PC-9 (cell line): ENCODE measurements around the gene S100A5. TPM values are rescaled to one million over a fixed set of nuclear protein-coding genes. Genes with fewer than 3 reads are reported as not detected.

Source experiments
- BruUV-seq: library from RNA; stranded (reverse); fragments of 400-500 nt; replicated peaks from 2 replicates; lab custom pipeline; 2021; lab: Mats Ljungman, UMichigan
- CTCF ChIA-PET: fragments of 300-600 bp; sonication (Branson Sonifier 250); formaldehyde crosslinking; loops from one replicate; lab custom pipeline; 2022; ENCODE audit warnings: antibody characterized with exemption; lab: Charles Lee
- POLR2A ChIA-PET: fragments of 300-600 bp; sonication (Branson Sonifier 250); formaldehyde crosslinking; loops from one replicate; lab custom pipeline; 2022; ENCODE audit warnings: antibody characterized with exemption; ENCODE audit not compliant: unreplicated experiment; lab: Charles Lee
- DNase-seq, 2 experiments: peaks; one replicate each; pipeline versions ENCODE4 v3.0.0 to v3.0.0-alpha.2; 2015 to 2022; ENCODE audit warnings: mixed read lengths in 1 of 2
- H2AFZ ChIP-seq: fragments of 200-600 bp; sonication (generic); 2 replicates; pipeline ENCODE4 v1.8.1; 2017; ENCODE audit warnings: antibody characterized with exemption
- H3F3A ChIP-seq: fragments of 200-600 bp; sonication (generic); 2 replicates; pipeline ENCODE4 v1.8.1; 2017; ENCODE audit warnings: antibody characterized with exemption, mild to moderate bottlenecking, low read depth; ENCODE audit not compliant: insufficient read depth
- H3K27ac ChIP-seq: fragments of 200-600 bp; sonication (generic); 2 replicates; pipeline ENCODE4 v1.6.1; 2016; ENCODE audit warnings: mixed run types
- H3K27me3 ChIP-seq: fragments of 200-600 bp; sonication (generic); 2 replicates; pipeline ENCODE4 v1.6.1; 2016; ENCODE audit warnings: low read depth, mixed run types; ENCODE audit not compliant: insufficient read depth
- H3K36me3 ChIP-seq: fragments of 200-600 bp; sonication (generic); 2 replicates; pipeline ENCODE4 v1.6.1; 2016; ENCODE audit warnings: low read depth, mixed run types
- H3K4me1 ChIP-seq: fragments of 200-600 bp; sonication (generic); replicated peaks from 2 replicates; pipeline ENCODE4 v1.6.1; 2016; ENCODE audit warnings: mixed run types; ENCODE audit not compliant: insufficient read depth
- H3K4me2 ChIP-seq: fragments of 200-600 bp; sonication (generic); 2 replicates; pipeline ENCODE4 v1.6.1; 2017; ENCODE audit warnings: mixed run types
- H3K4me3 ChIP-seq: fragments of 200-600 bp; sonication (generic); 2 replicates; pipeline ENCODE4 v1.6.1; 2016; ENCODE audit warnings: mixed run types
- H3K79me2 ChIP-seq: fragments of 200-600 bp; sonication (generic); 2 replicates; pipeline ENCODE4 v1.6.1; 2017; ENCODE audit warnings: low read depth, mixed run types
- H3K9me2 ChIP-seq: fragments of 200-600 bp; sonication (generic); 2 replicates; pipeline ENCODE4 v1.8.1; 2017; ENCODE audit warnings: mild to moderate bottlenecking; ENCODE audit not compliant: insufficient read depth
- H3K9me3 ChIP-seq: fragments of 200-600 bp; sonication (generic); 2 replicates; pipeline ENCODE4 v1.8.1; 2016; ENCODE audit warnings: low read depth; ENCODE audit not compliant: insufficient read depth
- H4K20me1 ChIP-seq: fragments of 200-600 bp; sonication (generic); 2 replicates; pipeline ENCODE4 v1.8.1; 2017; ENCODE audit not compliant: insufficient read depth
- CTCF ChIP-seq: fragments of 200-600 bp; sonication (generic); conservative IDR thresholded peaks from 2 replicates; pipeline ENCODE4 v1.6.1; 2017; ENCODE audit warnings: mixed run types, antibody characterized with exemption, mild to moderate bottlenecking, moderate library complexity
- EZH2 ChIP-seq: fragments of 200-600 bp; sonication (generic); IDR thresholded peaks from 2 replicates; pipeline ENCODE4 v1.8.0; 2017; ENCODE audit warnings: antibody characterized with exemption, low read depth
- intact Hi-C: fragments of 100-400 bp; cut with micrococcal nuclease; formaldehyde crosslinking; loops from one replicate; pipeline ENCODE4 v1.10.0; 2022; ENCODE audit not compliant: unreplicated experiment
- total RNA-seq: library from RNA; stranded (reverse); gene quantifications from 2 replicates; pipeline ENCODE4 v1.2.3, GENCODE V29; 2021

The S100A5 gene
- total RNA-seq, 1 experiment from 2014 or later, result 11.1 TPM

DNA sequence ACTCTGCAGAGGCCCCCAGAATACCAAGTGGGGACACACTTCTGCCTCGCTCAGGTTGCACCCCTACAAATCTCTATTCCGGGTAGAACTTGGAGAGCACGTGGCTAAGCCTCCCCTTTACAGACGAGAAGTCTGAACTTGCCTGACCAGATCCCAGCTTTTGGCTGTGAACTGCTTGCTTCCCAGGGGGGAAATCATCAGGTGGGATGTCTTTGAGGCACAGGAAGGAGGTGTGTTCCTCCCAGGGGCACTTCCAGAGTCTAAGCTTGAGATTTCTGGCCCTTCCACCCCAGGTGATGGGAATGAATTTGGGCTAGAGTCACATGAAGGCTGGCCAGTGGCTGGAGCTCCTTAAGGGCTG, 9.6 kb upstream of the S100A5 start:
- no peak for TF ChIP-seq EZH2
- no peak for TF ChIP-seq CTCF
- Histone ChIP-seq H4K20me1 (no peaks in the 10 kb centered on the region), H3K27me3 (no peaks in the 10 kb centered on the region), H3K36me3 (no peaks in the 10 kb centered on the region), H3K9me3 (no peaks in the 10 kb centered on the region), H3K4me1 (peaks cover 51% of the 10 kb centered on the region), H3K4me2 (no peak overlapping the region), H3K9me2 (no peaks in the 10 kb centered on the region), H3F3A (peaks cover 15% of the 10 kb centered on the region), H3K79me2 (no peaks in the 10 kb centered on the region), H2AFZ (no peak overlapping the region), H3K4me3 (no peak overlapping the region), H3K27ac (no peak overlapping the region)
- intact Hi-C loops, result no loop called here
- DNase-seq, result no peak
- CTCF ChIA-PET, result interaction anchor here (1.1 kb wide), 1 partner anchor 17 kb away, joined by 4 read pairs; no protein-coding TSS in a partner anchor
- POLR2A ChIA-PET, result interaction anchor here (1.2 kb wide), 1 partner anchor 10 kb away, joined by 3 read pairs; the partner anchor contains the start of gene S100A5
- no TSS peak for BruUV-seq

DNA sequence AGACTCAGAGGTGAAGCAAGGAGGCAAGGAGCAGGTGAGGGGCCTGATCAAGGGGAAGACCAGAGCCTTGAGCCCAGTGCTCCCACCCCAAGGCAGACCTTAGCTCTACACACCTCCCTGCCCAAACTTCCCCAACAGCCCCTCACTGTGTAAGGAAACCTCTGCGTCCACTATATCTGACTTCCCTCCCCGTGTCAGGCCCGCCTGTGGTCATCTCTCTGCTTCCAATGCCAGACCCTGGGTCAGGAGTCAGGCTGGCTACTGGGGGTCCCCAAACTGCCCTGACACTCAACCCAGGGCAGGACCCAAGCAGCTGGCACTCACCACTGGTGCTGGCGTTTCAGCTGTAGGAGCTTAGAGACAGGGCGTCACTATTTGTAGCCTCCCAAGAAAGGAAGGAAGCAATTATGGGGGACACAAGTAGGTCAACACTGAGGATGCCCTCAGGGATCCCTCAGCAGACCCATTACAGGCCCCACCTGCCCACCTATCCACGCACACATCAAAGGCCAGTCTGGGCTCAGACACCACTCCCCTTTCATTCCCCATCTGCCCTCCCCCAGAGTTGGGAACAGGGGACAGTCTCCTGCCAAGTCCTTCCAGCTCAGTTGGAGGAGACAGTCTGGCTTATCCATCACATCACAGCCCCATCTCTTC, 9.1 kb upstream of the S100A5 start:
- ChIA-PET CTCF (interaction anchor here (1.1 kb wide), 1 partner anchor 18 kb away, joined by 4 read pairs; no protein-coding TSS in a partner anchor), POLR2A (interaction anchor here (1.2 kb wide), 1 partner anchor 9 kb away, joined by 3 read pairs; the partner anchor contains the start of gene S100A5)
- DNase-seq, result no peak
- BruUV-seq, result no TSS peak
- Histone ChIP-seq H3K27ac (peak overlapping the region; percentile 17), H3K36me3 (no peaks in the 10 kb centered on the region), H2AFZ (no peak overlapping the region), H3K27me3 (no peaks in the 10 kb centered on the region), H3K4me3 (no peak overlapping the region), H3K9me3 (no peaks in the 10 kb centered on the region), H3K4me2 (peak overlapping the region; percentile 43), H3F3A (peaks cover 17% of the 10 kb centered on the region), H3K9me2 (no peaks in the 10 kb centered on the region), H3K4me1 (peaks cover 54% of the 10 kb centered on the region), H3K79me2 (no peaks in the 10 kb centered on the region), H4K20me1 (no peaks in the 10 kb centered on the region)
- TF ChIP-seq EZH2, result no peak
- intact Hi-C loops, result loop anchor here (2.0 kb wide), 1 partner anchor 17 kb away; no protein-coding TSS in a partner anchor

DNA sequence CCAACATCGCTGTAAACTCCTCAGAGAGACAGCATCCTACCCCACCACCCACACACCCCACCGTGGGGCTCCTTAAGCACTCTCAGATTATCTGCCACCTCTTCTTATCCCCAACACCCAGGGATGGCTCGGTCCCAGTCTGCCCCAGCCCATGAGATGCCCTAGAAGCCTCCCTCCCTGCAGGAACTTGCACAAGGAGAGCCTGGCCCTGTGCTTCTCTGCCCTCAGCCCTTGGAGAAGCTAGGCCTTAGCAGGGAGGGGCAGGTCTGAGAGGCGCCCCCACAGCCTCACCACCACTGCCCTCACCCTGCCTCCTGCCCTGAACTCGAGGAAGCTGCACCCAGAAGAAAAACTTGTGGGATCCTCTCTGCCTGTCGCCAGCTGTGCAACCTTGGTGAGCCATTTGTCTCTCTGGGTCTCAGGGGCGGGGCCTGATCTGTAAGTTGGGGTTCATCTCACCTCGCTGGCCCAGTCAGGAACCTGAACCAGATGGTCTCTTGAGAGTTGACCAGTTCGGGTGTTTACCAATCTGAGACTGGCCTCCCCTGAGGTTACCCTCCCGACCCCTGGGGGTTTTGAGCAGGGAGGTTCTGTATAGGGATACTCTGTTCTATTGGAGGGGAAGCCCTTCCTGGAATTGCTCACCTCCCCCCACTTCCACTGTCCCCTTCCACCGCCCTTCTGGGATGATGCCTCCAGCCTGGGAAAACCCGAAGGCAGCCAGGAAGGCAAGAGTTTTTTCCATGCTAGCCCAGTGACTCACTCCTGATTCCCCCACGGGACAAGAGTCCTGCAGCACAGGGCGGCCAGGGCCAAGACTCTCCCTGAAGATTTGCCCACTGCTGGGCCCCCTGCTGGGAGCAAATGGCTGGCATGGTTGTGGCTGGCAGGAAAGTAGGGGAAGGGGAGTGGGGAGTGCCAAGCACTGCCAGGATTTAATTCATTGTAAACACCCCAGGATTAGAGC, 8.3 kb upstream of the S100A5 start, which contains the start of gene S100A3:
TSS of gene S100A3 (minus strand) at position 537 of the 967 bp plus-strand sequence. CDS start 773 bp downstream, outside the sequence.
- BruUV-seq, result no TSS peak
- H3K9me3 ChIP-seq, result no peaks in the 10 kb centered on the region
- H3K79me2 ChIP-seq, result peaks cover 8% of the 10 kb centered on the region; the same call in 1 of the 2 replicates
- TF ChIP-seq CTCF, result no peak
- TF ChIP-seq EZH2, result no peak
- peaks cover 59% of the 10 kb centered on the region for H3K4me1 ChIP-seq
- peak within 1 kb of the TSS; percentile 43 for H3K4me2 ChIP-seq
- H3K9me2 ChIP-seq, result no peaks in the 10 kb centered on the region
- POLR2A ChIA-PET, result interaction anchor here (1.2 kb wide), 1 partner anchor 8 kb away, joined by 3 read pairs; the partner anchor contains the start of gene S100A5
- peak within 1 kb of the TSS; percentile 17 for H3K27ac ChIP-seq
- intact Hi-C loops, result loop anchor here (2.0 kb wide), 1 partner anchor 18 kb away; no protein-coding TSS in a partner anchor
- H2AFZ ChIP-seq, result no peak within 1 kb of the TSS
- no peaks in the 10 kb centered on the region for H4K20me1 ChIP-seq
- CTCF ChIA-PET, result interaction anchor here (1.1 kb wide), 1 partner anchor 19 kb away, joined by 4 read pairs; no protein-coding TSS in a partner anchor
- no peaks in the 10 kb centered on the region for H3K27me3 ChIP-seq
- H3K4me3 ChIP-seq, result no peak within 1 kb of the TSS
- H3F3A ChIP-seq, result peaks cover 14% of the 10 kb centered on the region
- peak; percentile 61 to 62 for DNase-seq
- no peaks in the 10 kb centered on the region for H3K36me3 ChIP-seq
